CD4-positive, alpha-beta T cell treated with Interleukin-2 at 100 ng/mL for 4 hours (primary cell): ENCODE measurements around the gene GNAQ.
"Not testable (repeated sequence)": the region's sequence is repeated elsewhere in the genome, so short reads cannot be mapped to it uniquely, and the experiment has no call there.

Experiments
- DNase-seq: peaks from one replicate; pipeline ENCODE4 v3.0.0-alpha.2; 2020; ENCODE audit warnings: low spot score

GNAQ gene

GRCh38 chr9:77770340-77770739 is 261.3 kb downstream of the GNAQ start:
- no peak for DNase-seq

- DNase-seq = no peak
Observed at GRCh38 chr9:77769246-77769645, 262.4 kb downstream of the GNAQ start.

GRCh38 chr9:77766587-77766986 is 265.0 kb downstream of the GNAQ start:
- DNase-seq = no peak

- no peak for DNase-seq
Observed at GRCh38 chr9:77765781-77766259, 265.8 kb downstream of the GNAQ start.

- DNase-seq = no peak
Observed at GRCh38 chr9:77764894-77765780, 266.5 kb downstream of the GNAQ start.

- no peak for DNase-seq
Observed at GRCh38 chr9:77763566-77763965, 268.0 kb downstream of the GNAQ start.

GRCh38 chr9:77760919-77761318 is 270.7 kb downstream of the GNAQ start:
- DNase-seq = not testable (repeated sequence)

GRCh38 chr9:77759391-77759790 is 272.2 kb downstream of the GNAQ start:
- DNase-seq = no peak

- DNase-seq = no peak
Observed at GRCh38 chr9:77756449-77756848, 275.2 kb downstream of the GNAQ start.

- DNase-seq = no peak
Observed at GRCh38 chr9:77753180-77753579, 278.4 kb downstream of the GNAQ start.

- DNase-seq = no peak
Observed at GRCh38 chr9:77752554-77752953, 279.1 kb downstream of the GNAQ start.

GRCh38 chr9:77751341-77752091 is 280.1 kb downstream of the GNAQ start:
- DNase-seq = peak; percentile 35

- DNase-seq = no peak
Observed at GRCh38 chr9:77750981-77751340, 280.6 kb downstream of the GNAQ start.

GRCh38 chr9:77750284-77750683 is 281.3 kb downstream of the GNAQ start:
- no peak for DNase-seq

GRCh38 chr9:77748214-77748772 is 283.3 kb downstream of the GNAQ start:
- DNase-seq = no peak

GRCh38 chr9:77747163-77747562 is 284.4 kb downstream of the GNAQ start:
- no peak for DNase-seq

- DNase-seq = no peak
Observed at GRCh38 chr9:77744841-77745430, 286.7 kb downstream of the GNAQ start.

- no peak for DNase-seq
Observed at GRCh38 chr9:77743386-77743785, 288.2 kb downstream of the GNAQ start.

GRCh38 chr9:77738932-77739331 is 292.7 kb downstream of the GNAQ start:
- no peak for DNase-seq

GRCh38 chr9:77735494-77735893 is 296.1 kb downstream of the GNAQ start:
- no peak for DNase-seq

- no peak for DNase-seq
Observed at GRCh38 chr9:77731930-77732329, 299.7 kb downstream of the GNAQ start.

- DNase-seq = no peak
Observed at GRCh38 chr9:77731008-77731698, 300.5 kb downstream of the GNAQ start.
